Dedifferentiated amniotic fluid mesenchymal stem cell (primary cell): Measurements from ENCODE around the gene TM4SF18.
"Not testable (repeated sequence)": the region's sequence is repeated elsewhere in the genome, so short reads cannot be mapped to it uniquely, and the experiment has no call there.

Source experiments
- DNase-seq: peaks from one replicate; pipeline ENCODE4 v3.0.0-alpha.2; 2016; ENCODE audit errors: extremely low spot score

The TM4SF18 gene

GRCh38 chr3:149368674-149369497 lies 35.5 kb upstream of the TM4SF18 start:
- DNase-seq = no peak

GRCh38 chr3:149368201-149368673 lies 34.8 kb upstream of the TM4SF18 start:
- no peak for DNase-seq

GRCh38 chr3:149366941-149367840 lies 33.8 kb upstream of the TM4SF18 start:
- no peak for DNase-seq

- DNase-seq = no peak
These were observed 32.6 kb upstream of the TM4SF18 start for GRCh38 chr3:149366031-149366430.

GRCh38 chr3:149364624-149365023 lies 31.2 kb upstream of the TM4SF18 start:
- DNase-seq = no peak

DNA sequence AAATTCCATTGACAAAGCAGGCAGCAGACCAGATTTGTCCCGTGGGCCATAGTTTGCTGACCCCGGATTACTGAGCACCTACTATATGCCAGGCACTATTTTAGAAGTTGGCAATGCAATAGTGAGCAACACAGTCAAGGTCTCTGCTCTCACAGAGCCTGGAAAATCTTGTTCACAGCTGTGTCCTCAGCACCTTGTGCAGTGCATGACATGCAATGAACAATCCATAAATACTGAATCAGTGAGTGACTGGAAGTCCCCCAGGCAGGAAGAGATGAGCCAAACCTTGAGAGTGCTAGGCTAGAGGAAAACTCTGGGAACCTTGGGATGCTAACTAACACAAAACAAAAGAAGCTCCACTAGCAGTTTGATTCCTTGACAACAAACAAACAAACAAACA lies 29.6 kb upstream of the TM4SF18 start:
- no peak for DNase-seq

DNA sequence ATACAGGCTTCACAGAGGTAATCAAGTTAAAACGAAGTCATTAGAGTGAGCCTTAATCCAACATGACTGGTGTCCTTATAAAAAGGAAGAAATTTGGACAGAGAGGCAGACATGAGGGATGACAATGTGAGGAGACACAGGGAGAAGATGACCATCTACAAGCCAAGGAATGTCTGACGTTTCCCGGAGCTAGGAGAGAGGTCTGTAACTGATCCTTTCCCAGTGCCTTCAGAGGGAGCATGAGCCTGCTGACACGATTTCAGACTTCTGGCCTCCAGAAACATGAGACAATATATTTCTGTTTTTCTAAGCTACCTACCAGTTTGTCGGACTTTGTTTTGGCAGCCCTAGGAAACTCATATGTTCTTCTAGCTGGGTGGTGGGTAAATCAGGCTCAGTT lies 28.9 kb upstream of the TM4SF18 start:
- no peak for DNase-seq

DNA sequence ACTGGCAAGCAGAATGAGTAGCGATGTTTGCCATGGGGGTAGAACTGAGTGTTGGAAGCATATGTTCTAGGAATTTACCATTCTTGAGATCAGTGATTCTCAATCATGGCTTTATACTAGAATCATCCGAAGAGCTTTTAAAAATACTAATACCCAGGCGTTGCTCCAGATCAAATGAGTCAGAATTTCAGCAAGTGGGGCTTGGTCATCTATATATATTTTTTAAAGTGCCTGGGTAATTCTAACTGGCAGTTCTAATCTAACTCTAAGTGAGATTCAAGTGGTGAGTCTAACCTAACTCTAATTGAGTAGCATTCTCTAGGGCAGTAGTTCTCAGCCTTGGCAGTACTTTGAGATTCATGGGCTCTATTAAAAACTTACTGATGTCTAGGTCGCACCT lies 23.2 kb upstream of the TM4SF18 start:
- DNase-seq = no peak

GRCh38 chr3:149356044-149356592 lies 22.7 kb upstream of the TM4SF18 start:
- DNase-seq = no peak

- DNase-seq = no peak
These were observed 20.2 kb upstream of the TM4SF18 start for GRCh38 chr3:149353581-149354184.

- DNase-seq = no peak
These were observed 19.1 kb upstream of the TM4SF18 start for GRCh38 chr3:149352556-149352955.

- DNase-seq = no peak
These were observed 10.5 kb upstream of the TM4SF18 start for GRCh38 chr3:149343951-149344350.

DNA sequence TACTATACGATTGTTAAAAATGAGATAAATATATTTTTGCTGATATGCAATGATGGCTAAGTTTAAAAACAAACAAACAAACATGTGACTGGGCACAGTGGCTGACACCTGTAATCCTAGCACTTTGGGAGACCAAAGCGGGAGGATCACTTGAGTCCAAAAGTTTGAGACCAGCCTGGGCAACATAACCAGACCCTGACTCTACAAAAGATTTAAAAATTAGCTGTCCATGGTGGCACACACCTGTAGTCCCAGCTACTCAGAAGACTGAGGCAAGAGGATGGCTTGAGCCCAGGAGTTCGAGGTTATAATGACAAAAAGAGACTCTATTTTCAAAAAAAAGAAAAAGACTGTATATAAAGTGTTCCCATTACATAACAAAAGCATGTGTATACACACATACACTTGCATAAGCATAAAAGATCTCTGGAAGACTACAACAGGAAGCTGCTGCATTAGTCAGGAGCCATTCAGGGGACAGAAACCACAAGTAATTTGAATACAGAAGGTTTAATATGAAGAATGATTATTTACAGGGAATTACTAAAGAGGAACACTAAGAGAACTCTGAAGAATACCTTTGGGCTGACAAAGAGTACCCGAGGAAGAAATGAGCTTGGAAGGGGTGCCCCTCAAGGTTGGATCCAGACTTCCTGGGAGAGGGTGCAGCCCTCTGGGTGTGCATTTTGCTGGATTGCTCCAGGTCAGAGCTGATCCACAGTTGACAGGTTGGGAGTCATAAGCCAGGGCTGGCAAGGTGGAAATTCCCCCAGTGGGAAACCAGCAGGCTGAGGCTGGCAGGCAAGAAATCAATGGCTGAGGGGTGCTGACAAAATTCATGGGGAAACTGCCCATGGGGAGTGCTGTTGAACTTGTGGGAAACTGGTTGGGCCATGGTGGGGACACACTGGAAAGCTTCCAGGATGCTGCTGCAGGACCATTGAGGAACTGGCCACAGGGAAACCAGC lies 9.3 kb upstream of the TM4SF18 start:
- no peak for DNase-seq

DNA sequence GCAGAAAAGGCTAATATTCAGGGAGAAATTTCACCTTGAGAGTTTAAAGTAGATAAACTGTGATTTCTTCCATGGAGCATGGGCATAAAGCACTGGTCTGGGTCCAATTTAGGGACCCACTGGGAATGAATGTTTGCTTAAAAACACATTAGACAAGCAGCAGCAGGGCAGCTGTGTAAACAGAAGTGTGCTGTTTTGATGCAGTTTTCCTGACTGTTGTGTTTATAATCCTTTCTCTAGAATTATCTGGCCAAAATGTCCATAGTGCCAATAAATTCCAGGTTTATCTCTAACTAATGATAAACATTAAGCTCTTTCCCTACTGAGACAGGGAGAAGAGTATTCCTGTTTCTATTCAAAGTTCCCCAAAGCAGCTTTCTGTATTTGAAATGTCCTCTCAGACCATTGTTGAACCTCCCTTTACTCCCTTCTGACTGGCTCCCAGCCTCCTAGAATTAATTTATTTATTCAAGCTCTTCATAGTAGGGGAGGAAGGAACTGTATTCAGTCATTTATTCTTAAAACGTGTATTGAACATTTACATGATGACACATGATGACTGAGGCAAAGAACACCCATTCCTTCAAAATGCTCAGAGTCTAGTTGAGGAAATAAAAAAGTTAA lies 7.0 kb upstream of the TM4SF18 start:
- no peak for DNase-seq

- peak; percentile 87 for DNase-seq
These were observed 6.5 kb upstream of the TM4SF18 start for GRCh38 chr3:149339931-149340309.

DNA sequence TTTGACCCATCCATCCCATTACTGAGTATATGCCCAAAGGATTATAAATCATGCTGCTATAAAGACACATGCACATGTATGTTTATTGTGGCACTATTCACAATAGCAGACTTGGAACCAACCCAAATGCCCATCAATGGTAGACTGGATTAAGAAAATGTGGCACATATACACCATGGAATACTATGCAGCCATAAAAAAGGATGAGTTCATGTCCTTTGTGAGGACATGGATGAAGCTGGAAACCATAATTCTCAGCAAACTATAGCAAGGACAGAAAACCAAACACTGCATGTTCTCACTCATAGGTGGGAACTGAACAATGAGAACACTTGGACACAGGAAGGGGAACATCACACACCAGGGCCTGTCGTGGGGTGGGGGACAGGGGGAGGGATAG lies 4.0 kb upstream of the TM4SF18 start:
- DNase-seq = not testable (repeated sequence)

DNA sequence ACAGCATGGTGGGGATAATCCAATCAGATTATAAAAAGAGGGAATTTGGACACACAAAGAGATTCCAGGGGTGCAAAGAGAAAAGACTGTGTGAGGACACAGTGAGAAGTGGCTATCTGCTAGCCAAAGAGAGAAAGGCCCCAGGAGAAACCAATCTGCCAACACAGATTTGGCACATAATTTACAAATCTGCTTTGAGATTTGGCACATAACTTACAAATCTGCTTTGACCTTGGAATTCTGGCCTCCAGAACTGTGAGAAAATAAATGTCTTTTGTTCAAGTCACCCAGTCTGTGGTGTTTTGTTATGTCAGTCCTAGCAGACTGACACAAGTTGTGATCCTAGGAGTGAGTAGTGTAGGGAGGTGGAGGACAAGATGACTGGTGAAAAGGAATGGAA lies 3.5 kb upstream of the TM4SF18 start:
- no peak for DNase-seq

- no peak for DNase-seq
These were observed 665 bp downstream of the TM4SF18 start for GRCh38 chr3:149332771-149333170.

GRCh38 chr3:149332227-149332765 lies 1.1 kb downstream of the TM4SF18 start:
- no peak for DNase-seq

DNA sequence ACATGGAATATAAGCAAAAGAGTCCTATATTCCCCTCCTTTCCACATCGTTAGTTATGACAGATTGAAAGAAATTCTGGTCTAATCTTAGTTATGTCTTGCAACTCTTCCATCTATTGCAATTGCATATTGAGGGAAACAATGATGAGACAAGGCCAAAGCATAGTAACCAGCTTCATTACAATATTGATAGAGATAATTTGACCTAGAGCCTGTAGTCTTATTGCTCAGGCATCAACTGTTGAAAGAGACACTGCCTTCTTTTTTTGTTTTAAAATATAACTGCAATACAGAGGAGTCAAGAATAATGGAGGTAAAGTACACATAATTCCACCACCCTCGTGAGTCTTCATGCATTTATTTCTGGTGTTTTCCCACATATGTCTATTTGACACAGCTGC lies 2.0 kb downstream of the TM4SF18 start:
- DNase-seq = no peak
